B cell (primary cell): Measurements from ENCODE around the gene RHOD.

ENCODE experiments used
- EZH2 ChIP-seq: IDR thresholded peaks from 2 replicates; pipeline ENCODE4 v1.6.1; 2012; ENCODE audit warnings: borderline replicate concordance, low read depth, mild to moderate bottlenecking, moderate library complexity, low read length; ENCODE audit not compliant: insufficient read depth, poor library complexity, severe bottlenecking
- TF ChIP-seq, protein P1 (sequence below): fragments of 200-600 bp; IDR thresholded peaks from one replicate; pipeline ENCODE4 v1.8.0; 2022; ENCODE audit warnings: antibody characterized with exemption, mild to moderate bottlenecking

DNA sequence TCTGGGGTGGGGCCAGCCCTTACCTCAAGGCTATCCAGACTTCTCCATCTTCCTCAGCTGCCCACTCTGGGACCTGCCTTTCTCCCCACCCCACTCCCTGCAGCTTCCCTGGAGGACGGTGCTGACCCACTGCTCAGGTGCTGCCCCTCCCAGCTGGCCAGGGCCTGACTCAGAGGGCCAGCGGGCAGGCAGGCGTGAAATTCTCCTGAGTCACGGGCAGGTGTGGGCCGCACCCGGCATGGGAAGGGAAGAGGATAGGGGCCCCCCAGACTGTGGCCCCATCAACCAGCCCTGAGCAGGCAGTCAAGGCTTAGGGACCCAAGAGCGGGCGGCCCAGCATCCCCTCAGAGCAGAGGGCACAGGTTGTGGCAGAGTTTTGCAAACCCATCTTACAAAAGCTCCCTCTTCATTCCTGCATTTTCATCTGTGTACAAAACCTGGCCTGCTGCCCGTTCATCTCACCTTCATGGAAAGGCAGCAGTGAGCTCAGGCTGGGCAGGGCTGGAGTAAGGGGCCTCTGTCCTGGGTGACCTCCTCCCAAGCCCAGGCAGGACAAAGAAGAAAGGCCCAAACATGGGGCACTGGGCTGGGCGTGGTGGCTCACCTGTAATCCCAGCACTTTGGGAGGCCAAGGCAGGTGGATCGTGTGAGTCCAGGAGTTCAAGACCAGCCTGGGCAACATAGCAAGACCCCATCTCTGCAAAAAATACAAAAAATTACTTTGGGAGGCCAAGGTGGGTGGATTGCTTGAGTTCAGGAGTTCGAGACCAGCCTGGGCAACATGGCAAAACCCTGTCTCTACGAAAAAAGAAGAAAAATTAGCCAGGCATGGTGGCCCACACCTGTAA is 6.1 kb downstream of the RHOD start:
- TF ChIP-seq, protein P1, sequence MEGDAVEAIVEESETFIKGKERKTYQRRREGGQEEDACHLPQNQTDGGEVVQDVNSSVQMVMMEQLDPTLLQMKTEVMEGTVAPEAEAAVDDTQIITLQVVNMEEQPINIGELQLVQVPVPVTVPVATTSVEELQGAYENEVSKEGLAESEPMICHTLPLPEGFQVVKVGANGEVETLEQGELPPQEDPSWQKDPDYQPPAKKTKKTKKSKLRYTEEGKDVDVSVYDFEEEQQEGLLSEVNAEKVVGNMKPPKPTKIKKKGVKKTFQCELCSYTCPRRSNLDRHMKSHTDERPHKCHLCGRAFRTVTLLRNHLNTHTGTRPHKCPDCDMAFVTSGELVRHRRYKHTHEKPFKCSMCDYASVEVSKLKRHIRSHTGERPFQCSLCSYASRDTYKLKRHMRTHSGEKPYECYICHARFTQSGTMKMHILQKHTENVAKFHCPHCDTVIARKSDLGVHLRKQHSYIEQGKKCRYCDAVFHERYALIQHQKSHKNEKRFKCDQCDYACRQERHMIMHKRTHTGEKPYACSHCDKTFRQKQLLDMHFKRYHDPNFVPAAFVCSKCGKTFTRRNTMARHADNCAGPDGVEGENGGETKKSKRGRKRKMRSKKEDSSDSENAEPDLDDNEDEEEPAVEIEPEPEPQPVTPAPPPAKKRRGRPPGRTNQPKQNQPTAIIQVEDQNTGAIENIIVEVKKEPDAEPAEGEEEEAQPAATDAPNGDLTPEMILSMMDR, result no peak
- no peak for TF ChIP-seq EZH2
